ENCODE measurements around the gene COMMD1.
"Not testable (repeated sequence)": the region's sequence is repeated elsewhere in the genome, so short reads cannot be mapped to it uniquely, and the experiment has no call there.

Gene COMMD1

DNA sequence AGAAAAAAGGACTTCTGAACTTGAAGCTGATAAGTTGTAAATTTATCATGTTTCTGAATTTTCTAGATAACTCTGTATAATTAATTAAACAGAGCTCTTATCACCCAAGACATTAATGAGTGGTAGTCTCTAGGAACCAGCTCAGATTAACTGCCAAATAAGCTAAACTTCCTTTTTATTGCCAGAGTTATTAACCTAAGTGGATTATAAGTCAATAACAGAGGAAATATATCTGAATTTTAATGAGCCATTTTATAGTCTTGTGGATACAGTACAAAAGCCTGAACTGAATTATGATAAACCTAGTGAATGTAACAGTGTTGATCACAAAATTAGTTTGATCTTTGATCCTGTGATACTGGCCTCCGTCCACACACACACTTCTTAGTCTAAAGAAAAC, 111.5 kb downstream of the COMMD1 start:
- no peak for DNase-seq (ENCODE audit: low read depth, low spot score)

- DNase-seq (ENCODE audit: low read depth, low spot score): no peak
Observed at GRCh38 chr2:62029910-62030309, 124.4 kb downstream of the COMMD1 start.

- no peak for DNase-seq (ENCODE audit: low read depth, low spot score)
Observed at GRCh38 chr2:62030902-62031301, 125.4 kb downstream of the COMMD1 start.

DNA sequence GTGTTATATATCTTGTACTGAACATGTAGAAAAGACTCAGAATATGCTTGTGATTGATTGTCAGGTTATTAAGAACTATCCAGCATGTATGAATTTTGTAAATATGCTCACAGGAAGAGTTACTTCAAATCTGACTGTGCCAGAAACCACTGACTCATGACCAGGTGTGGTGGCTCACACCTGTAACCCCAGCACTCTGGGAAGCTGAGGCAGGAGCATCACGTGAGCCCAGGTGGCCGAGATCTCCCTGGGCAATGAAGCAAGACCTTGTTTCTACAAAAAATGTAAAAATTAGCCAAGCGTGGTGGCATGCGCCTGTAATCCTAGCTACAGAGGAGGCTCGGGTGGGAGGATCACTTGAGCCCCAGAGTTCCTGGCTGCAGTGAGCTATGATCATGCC, 126.6 kb downstream of the COMMD1 start:
- no peak for DNase-seq (ENCODE audit: low read depth, low spot score)

GRCh38 chr2:62034715-62035114, 129.2 kb downstream of the COMMD1 start:
- DNase-seq (ENCODE audit: low read depth, low spot score): no peak

DNA sequence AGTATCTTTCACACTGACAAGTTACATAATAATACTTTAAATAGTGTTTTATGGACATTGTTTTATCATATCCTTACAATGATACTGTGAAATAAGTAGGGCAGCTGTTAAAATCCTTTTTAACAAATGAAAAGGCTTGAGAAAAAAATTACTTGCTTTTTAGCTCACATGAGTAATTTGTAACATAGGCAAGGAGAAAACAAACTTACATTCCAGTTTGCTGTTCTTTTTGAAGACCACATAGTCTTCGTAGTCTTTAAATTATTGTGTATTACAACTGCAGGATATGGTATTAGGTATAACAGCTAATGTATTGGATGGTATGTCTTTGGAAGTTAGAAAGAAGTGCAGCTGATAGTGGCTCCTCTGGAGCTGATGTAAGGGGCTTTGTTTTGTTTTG, 130.8 kb downstream of the COMMD1 start:
- DNase-seq (ENCODE audit: low read depth, low spot score): no peak

DNA sequence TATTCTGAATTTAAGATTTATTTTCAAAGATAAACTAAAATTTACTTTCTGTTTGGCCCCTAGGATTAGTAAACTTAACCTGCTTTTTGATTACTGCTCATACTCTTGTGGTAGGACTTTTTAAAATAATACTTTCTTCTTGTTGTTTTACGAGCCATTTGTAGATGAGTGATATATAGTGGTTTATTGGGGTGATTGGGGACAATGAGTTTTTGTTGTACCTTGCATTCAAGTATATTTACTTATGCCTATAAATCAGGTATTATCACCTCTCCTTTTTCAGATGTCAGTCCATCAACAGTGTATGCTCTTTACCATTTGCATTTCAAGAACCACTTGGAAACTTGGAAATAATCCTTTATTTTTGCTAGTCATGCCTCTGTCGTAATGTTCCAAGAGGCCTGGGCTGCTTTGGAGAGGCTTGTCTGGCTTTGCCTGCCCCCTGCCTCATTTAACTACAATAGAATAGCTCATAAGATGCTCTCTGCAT, 131.3 kb downstream of the COMMD1 start:
- DNase-seq (ENCODE audit: low read depth, low spot score): no peak

DNA sequence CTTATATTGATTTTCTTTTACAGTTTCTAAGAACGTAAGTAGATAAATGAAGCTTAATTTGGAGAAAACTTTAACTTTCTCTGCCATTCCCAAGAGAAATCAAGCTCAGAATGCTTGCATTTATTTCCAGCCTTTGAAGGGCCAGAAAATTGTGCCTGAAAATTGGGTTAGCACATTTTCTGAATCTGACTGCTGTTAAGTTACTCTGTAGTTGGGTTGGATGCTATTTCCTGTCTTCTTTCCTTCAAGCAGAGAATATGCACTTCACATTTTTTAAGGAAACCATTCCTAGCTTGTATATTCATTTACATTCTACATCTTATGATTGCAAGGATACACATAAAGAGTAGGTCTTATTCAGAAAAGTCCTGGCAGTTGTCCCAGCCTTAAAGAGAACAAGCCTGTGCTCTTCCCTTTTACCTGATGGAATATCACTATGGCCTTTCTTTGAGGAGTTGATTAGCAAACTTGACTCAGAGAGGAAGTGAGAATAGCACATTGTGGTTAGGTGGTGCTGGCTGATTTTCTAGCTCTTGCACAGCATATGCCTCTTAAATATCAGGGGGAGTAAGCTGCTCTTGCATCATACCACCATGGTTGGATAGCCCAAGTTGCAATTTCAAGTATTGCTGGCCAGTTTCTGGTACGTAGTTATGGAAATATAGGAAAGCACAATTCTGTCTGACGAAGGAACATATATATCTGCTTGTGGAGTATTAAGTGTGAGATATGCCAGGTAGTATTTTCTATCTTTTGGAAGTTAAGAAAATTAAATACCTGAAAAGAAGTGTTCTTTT, 133.7 kb downstream of the COMMD1 start:
- DNase-seq (ENCODE audit: low read depth, low spot score): peak; percentile 22

DNA sequence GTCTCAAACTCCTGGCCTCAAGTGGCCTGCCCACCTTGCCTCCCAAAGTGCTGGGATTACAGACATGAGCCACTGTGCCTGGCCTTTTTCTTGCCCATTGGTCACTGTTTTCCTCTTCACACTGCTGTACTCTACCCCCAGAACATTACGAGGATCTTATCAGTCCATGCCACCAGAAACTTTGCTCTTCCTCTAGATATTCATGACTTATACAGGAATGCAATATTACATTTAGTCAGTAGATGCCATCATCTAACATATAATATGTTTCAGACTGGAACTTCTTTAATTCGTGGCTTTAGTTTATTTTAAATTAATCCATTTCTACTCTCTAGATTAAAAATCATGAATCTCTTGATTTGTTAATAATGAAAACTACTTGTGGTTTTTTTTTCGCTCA, 135.5 kb downstream of the COMMD1 start:
- no peak for DNase-seq (ENCODE audit: low read depth, low spot score)

DNA sequence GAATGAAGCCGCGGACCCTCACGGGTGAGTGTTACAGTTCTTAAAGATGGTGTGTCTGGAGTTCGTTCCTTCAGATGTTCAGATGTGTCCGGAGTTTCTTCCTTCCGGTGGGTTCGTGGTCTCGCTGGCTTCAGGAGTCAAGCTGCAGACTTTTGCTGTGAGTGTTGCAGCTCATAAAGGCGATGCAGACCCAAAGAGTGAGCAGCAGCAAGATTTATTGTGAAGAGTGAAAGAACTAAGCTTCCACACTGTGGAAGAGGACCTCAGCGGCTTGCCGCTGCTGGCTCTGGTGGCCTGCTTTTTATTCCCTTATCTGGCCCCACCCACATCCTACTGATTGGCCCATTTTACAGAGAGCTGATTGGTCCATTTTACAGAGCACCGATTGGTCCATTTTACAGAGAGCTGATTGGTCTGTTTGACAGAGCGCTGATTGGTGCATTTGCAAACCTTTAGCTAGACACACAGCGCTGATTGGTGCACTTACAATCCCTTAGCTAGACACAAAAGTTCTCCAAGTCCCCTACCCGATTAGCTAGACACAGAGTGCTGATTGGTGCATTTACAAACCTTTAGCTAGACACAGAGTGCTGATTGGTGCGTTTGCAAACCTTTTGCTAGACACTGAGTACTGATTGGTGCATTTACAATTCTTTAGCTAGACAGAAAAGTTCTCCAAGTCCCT, 136.4 kb downstream of the COMMD1 start:
- DNase-seq (ENCODE audit: low read depth, low spot score): not testable (repeated sequence)

- no peak for DNase-seq (ENCODE audit: low read depth, low spot score)
Observed at GRCh38 chr2:62042400-62042799, 136.9 kb downstream of the COMMD1 start.

GRCh38 chr2:62042944-62043343, 137.5 kb downstream of the COMMD1 start:
- peak; percentile 12 for DNase-seq (ENCODE audit: low read depth, low spot score)

- DNase-seq (ENCODE audit: low read depth, low spot score): no peak
Observed at GRCh38 chr2:62045017-62045543, 139.6 kb downstream of the COMMD1 start.

DNA sequence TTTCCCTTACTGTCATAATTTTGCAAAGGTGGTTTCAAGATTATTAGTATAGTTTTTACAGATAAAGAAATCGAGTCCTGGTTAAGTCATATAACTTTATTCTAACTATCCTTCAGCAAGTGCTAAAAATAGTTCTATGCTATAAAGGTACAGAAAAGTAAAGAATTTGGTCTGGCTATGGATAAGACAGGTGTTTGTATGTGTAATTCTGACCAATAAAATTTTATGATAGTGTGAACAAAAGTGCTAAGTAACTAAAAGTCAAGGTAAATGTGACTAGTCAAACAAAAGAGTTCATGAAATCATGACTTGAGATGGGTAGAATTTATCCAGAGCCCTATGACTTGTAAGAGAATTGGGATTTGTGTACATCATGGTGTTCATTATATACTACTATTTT, 140.7 kb downstream of the COMMD1 start:
- DNase-seq (ENCODE audit: low read depth, low spot score): no peak

- peak; percentile 19 for DNase-seq (ENCODE audit: low read depth, low spot score)
Observed at GRCh38 chr2:62050456-62051045, 145.1 kb downstream of the COMMD1 start.

DNA sequence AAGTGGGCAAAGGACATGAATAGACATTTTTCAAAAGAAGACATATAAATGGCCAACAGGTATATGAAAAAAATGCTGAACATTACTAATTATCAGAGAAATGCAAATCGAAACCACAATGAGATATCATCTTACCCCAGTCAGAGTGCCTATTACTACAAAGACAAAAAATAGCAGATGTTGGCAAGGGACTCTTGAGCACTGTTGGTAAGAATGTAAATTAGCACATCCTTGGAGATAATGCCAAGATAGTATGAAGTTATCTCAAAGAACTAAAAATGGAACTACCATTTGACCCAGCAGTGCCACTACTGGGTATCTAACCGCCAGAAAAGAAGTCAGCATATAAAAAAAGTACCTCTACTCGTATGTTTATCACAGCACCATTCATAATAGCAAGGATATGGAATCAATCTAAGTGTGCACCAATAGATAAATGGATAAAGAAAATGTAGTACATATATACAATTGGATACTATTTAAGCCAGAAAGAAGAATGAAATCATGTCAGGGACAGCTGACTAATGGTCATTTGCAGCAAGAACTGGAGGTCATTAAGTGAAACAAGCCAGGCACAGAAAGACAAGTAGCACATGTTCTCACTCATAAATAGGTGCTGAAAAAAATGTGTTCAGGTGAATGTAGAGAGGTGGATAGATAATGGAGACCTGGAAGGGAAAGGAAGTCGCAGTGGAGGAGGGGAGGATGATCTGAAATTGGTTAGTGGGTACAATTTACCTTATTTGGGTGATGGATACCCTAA, 148.7 kb downstream of the COMMD1 start:
- no peak for DNase-seq (ENCODE audit: low read depth, low spot score)

- no peak for DNase-seq (ENCODE audit: low read depth, low spot score)
Observed at GRCh38 chr2:62054916-62055450, 149.5 kb downstream of the COMMD1 start.

- peak; percentile 15 for DNase-seq (ENCODE audit: low read depth, low spot score)
Observed at GRCh38 chr2:62055724-62056336, 150.4 kb downstream of the COMMD1 start.

DNA sequence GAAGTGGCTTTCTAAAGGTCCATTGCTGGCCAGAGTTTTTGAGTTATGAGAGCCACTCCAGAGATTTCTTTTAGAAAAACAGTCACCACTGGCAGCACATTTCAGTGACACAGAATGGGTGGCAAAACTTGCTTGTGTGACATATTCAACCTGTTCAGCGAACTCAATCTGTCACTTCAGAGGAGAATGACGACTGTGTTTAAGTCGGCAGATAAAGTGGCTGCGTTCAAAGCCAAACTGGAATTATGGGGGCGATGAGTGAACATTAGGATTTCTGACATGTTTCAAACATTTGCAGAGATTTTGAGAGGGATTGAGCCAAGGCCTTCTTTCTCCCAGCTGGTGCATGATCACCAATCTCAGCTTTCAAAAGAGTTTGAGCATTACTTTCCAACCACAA, 150.9 kb downstream of the COMMD1 start:
- DNase-seq (ENCODE audit: low read depth, low spot score): no peak

DNA sequence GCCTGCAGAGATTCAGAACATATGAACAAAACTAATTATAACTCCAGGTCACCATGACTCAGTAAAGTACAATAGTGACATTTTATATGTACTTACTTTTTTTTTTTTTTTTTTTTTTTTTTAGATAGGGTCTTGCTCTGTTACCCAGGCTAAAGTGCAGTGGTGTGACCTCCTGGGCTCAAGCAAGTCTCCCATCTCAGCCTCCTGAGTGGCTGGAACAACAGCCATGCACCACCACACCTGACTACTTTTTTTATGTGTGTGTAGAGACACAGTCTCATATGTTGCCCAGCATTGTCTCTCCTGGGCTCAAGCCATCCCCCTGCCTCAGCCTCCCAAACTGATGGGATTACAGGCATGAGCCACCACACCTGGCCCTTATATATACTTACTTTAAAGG, 159.8 kb downstream of the COMMD1 start:
- no peak for DNase-seq (ENCODE audit: low read depth, low spot score)

DNA sequence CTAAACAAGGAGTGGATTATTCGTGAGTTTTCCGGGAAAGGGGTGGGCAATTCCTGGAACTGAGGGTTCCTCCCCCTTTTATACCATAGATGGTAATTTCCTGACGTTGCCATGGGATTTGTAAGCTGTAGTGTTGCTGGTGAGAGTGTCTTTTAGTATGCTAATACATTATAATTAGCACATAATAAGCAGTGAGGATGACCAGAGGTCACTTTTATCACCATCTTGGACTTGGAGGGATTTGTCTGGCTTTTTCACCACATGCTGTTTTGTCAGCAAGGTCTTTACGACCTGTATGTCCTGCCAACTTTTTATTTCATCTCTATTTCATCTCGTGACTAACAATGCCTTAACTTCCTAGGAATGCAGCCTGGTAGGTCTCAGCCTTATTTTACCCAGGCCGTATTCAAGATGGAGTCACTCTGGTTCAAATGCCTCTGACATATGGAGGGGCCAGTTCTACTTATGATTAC, 165.7 kb downstream of the COMMD1 start:
- DNase-seq (ENCODE audit: low read depth, low spot score): no peak

All from astrocyte of the hippocampus (primary cell).